Measurements from ENCODE around the gene RNASE11.
A peak's percentile ranks its signal among the peaks of the same experiment; 100 is the strongest.

The RNASE11 gene

DNA sequence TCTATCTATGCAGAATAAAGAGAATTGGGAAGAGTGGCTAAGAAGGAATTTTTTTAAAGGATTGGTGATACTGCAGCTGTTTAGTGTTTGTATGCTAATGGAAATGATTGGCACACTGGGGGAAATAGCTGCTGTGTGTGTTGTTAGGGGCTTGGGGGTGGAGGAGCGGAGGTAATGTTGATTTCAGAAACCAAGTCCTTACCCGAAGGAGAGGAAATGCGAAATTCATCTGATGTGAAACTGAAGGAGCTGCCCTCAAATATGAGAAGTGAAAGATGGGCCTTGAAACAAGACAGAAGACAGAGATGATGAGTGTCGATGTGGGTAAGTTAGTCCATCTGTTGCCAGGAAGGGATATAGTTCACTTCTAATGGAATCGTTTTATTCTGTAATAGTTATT lies 24.6 kb upstream of the RNASE11 start:
- TF ChIP-seq ZFX (IDR thresholded peaks at IDR 0.05), result no peak
- TF ChIP-seq, protein P1, sequence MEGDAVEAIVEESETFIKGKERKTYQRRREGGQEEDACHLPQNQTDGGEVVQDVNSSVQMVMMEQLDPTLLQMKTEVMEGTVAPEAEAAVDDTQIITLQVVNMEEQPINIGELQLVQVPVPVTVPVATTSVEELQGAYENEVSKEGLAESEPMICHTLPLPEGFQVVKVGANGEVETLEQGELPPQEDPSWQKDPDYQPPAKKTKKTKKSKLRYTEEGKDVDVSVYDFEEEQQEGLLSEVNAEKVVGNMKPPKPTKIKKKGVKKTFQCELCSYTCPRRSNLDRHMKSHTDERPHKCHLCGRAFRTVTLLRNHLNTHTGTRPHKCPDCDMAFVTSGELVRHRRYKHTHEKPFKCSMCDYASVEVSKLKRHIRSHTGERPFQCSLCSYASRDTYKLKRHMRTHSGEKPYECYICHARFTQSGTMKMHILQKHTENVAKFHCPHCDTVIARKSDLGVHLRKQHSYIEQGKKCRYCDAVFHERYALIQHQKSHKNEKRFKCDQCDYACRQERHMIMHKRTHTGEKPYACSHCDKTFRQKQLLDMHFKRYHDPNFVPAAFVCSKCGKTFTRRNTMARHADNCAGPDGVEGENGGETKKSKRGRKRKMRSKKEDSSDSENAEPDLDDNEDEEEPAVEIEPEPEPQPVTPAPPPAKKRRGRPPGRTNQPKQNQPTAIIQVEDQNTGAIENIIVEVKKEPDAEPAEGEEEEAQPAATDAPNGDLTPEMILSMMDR (conservative IDR thresholded peaks at IDR 0.05), result no peak
- no peak overlapping the region for H3K27ac ChIP-seq

DNA sequence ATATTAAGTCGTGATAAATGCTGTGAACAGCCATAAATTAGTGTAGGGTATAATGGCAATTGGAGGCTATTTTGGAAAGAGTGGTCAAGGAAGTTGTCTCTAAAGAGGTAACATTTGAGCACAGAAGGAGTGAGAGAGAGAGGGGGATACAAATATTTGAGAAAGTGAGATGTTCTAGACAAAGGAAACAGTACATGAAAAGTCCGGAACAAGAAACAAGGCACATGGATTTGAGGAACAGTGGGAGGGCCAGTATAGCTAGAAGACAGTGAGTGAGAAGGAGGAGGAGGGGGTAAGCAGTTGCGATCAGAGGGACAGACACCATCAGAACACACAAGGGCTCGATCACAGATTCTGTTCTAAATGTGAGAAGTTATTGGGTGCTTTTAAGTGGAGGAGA lies 23.5 kb upstream of the RNASE11 start:
- TF ChIP-seq, protein P1 (conservative IDR thresholded peaks at IDR 0.05), result no peak
- no peak for TF ChIP-seq ZFX (IDR thresholded peaks at IDR 0.05)
- no peak overlapping the region for H3K27ac ChIP-seq

DNA sequence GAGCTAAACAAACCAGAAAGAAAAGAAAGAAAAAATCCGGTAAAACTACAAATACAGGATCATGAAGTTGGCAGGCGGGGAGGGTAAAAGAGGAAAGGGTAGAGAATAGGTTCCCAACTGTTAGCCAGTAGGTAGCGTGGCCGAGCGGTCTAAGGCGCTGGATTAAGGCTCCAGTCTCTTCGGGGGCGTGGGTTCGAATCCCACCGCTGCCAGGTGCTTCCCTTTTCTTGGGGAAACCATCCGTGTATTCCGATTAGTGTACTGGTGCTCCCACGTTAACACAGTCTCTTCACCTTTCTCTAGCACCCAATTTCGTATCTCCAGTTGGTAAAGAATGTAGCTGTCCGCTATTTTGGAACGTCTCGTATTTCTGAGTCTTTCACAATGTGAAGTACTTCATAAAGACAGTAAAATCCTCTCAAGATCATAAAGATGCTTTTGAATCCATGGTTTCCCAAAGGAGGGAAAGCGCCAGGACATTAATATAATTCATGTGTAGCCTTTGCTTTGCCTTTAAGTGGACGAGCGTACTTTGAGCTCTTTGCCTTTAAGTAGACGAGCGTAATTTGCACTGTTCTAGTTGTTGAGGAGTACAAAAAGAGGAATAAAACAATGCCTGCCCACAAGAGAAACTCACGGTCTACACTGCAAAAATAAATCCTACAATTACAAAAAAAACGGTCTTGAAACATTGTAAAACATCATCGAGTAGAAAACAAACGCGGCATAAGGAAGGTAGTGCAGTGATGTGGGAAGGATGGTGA lies 22.4 kb upstream of the RNASE11 start:
- TF ChIP-seq ZFX (IDR thresholded peaks at IDR 0.05), result no peak
- TF ChIP-seq, protein P1 (conservative IDR thresholded peaks at IDR 0.05), result no peak
- H3K27ac ChIP-seq, result peak overlapping the region; percentile 24; the same call in 1 of the 2 replicates

DNA sequence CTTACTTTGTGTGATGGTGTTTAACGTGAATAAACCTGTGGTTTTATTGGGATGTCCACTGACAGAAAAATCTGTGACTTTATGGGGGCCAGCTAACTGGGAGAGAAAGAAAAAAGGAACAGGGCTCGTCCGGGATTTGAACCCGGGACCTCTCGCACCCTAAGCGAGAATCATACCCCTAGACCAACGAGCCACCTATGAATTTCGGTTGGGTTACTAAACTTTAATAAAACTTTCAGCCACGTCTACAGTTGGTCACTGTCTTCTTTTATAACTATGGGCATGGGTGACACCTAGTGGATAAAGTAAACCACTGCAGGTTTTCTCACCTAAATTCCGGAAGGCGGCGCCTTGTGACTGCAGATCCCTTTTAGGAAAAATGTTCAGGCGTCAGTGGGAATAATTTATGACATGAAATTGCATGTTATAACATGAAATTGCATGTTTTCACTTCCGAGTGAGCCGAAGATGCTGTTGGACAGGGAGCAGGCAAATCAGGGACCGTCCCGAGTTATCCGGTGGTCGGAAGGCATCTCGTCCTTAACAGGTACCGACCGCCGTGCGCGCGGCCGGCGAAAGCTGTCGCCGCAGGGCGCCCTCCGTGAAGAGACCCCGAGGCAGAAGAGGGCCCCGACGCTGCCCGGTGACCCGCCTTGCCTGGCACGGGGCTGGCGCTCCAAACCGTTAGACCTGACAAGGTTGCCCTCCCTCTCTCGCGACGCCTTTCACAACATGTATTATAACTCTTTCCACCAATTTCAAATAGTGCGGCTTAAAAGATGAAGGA lies 21.6 kb upstream of the RNASE11 start:
- no peak for TF ChIP-seq ZFX (IDR thresholded peaks at IDR 0.05)
- TF ChIP-seq, protein P1 (conservative IDR thresholded peaks at IDR 0.05), result peak; percentile 89
- peak overlapping the region; percentile 24; the same call in 1 of the 2 replicates for H3K27ac ChIP-seq

DNA sequence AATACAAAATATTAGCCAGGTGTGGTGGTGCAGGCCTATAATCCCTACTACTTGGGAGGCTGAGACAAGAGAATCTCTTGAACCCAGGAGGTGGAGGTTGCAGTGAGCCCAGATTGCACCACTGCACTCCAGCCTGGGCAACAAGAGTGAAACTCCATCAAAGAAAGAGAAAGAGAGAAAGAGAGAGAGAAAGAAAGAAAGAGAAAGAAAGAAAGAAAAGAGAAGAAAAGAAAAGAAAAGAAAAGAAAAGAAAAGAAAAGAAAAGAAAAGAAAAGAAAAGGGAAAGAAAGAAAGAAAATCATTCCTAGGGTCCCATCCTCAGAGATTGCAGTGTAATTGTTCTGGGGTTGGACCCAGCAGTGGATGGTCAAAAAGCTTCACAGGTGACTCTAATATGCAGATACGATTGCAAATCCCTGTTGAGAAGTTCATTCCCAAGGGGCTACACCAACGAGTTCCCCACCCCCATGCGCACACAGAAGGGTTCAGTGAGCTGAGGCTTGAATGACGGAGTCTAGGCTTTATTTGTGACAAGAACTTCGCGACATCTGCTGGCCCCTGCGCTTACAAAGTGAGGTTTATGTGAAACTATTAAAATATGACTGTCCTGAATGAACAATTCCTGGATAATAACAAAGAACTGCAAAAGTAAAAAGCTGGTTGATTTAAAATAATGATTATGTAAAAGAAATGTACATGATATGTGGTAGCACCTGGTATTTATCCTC lies 20.7 kb upstream of the RNASE11 start:
- H3K27ac ChIP-seq, result no peak overlapping the region
- no peak for TF ChIP-seq ZFX (IDR thresholded peaks at IDR 0.05)
- TF ChIP-seq, protein P1 (conservative IDR thresholded peaks at IDR 0.05), result no peak

DNA sequence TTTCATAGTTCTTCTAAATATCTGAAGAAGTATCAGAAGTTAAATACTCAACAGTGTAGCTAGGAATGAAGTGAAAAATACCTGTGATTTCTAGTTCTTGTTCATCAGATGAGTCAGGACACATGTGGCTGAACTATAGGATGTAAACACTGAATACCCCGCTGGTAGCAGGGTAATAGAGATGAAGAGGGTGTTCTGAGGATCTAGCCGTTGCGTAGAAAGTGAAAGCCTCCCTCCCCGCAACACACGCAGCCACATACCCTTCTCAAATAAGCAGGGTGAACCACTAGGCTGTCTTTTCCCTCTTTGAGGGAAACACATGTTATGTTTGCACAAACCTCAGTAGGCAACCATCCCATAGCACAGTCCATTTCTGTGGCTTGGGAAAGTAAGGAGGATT lies 19.8 kb upstream of the RNASE11 start:
- no peak for TF ChIP-seq ZFX (IDR thresholded peaks at IDR 0.05)
- TF ChIP-seq, protein P1 (conservative IDR thresholded peaks at IDR 0.05), result no peak
- H3K27ac ChIP-seq, result no peak overlapping the region

Measured in C4-2B (cell line).